B cell (primary cell): ENCODE data around the gene DGAT2L6. TPM values are rescaled to one million over a fixed set of nuclear protein-coding genes. Genes with fewer than 3 reads are reported as not detected.

Source experiments
- ATAC-seq: fragments of 200-7000 bp; cut with Tn5 transposase; one replicate; pipeline ENCODE4 v1.10.0; 2021; ENCODE audit warnings: low read depth, mild to moderate bottlenecking, moderate number of reproducible peaks, moderate library complexity
- CTCF ChIA-PET: fragments of 350-600 bp; sonication (Branson Sonifier 250); formaldehyde crosslinking; loops from one replicate; lab custom pipeline; 2021; ENCODE audit warnings: antibody characterized with exemption, inconsistent platforms; lab: Charles Lee
- POLR2A ChIA-PET: fragments of 350-600 bp; sonication (Branson Sonifier 250); formaldehyde crosslinking; loops from one replicate; lab custom pipeline; 2021; ENCODE audit warnings: antibody characterized with exemption; lab: Charles Lee
- DNase-seq: peaks from one replicate; pipeline ENCODE4 v3.0.0; 2013
- H2AFZ ChIP-seq: 2 replicates; pipeline ENCODE4 v1.6.1; 2012; ENCODE audit warnings: mild to moderate bottlenecking, low read depth, low read length; ENCODE audit not compliant: insufficient read depth, poor library complexity, severe bottlenecking
- H3K27ac ChIP-seq, 2 donors: 1 replicate in 1 of 2; 2 replicates in 1 of 2; pipeline ENCODE4 v1.5.1; 2012 to 2013; ENCODE audit warnings: low read length in 2 of 2, mild to moderate bottlenecking in 2 of 2, moderate library complexity in 1 of 2
- H3K27me3 ChIP-seq, 4 experiments: fragments of 200-600 bp in 1 of 4; sonication (generic) in 1 of 4; replicated peaks in 1 of 4; 1 replicate in 2 of 4; 2 replicates in 2 of 4; pipeline versions ENCODE4 v1.6.1 to v1.7.0; 2013 to 2016; ENCODE audit warnings: low read length in 3 of 4, mild to moderate bottlenecking in 2 of 4, mixed read lengths in 1 of 4, moderate library complexity in 1 of 4; ENCODE audit not compliant: insufficient read depth in 4 of 4, control insufficient read depth in 3 of 4; ENCODE audit errors: control extremely low read depth in 1 of 4
- H3K36me3 ChIP-seq, 2 experiments: replicated peaks in 1 of 2; 1 replicate in 1 of 2; 2 replicates in 1 of 2; pipeline versions ENCODE4 v1.6.1 to v1.7.1; 2013; ENCODE audit warnings: low read length in 1 of 2; ENCODE audit not compliant: insufficient read depth in 2 of 2, control insufficient read depth in 1 of 2; ENCODE audit errors: control extremely low read depth in 1 of 2, extremely low read depth in 1 of 2
- H3K4me1 ChIP-seq, 2 donors: fragments of 200-600 bp in 1 of 2; sonication (generic) in 1 of 2; 1 replicate in 1 of 2; 2 replicates in 1 of 2; pipeline versions ENCODE4 v1.5.1 to v1.6.1; 2013 to 2017; ENCODE audit warnings: low read length in 2 of 2; ENCODE audit not compliant: control insufficient read depth in 2 of 2, insufficient read depth in 2 of 2
- H3K4me2 ChIP-seq: replicated peaks from 2 replicates; pipeline ENCODE3; 2012; ENCODE audit warnings: mild to moderate bottlenecking, low read depth, low read length; ENCODE audit not compliant: poor library complexity, severe bottlenecking
- H3K4me3 ChIP-seq, 5 experiments: fragments of 200-600 bp in 1 of 5; sonication (generic) in 1 of 5; 1 replicate in 3 of 5; 2 replicates in 2 of 5; pipeline versions ENCODE4 v1.5.1 to v1.7.0; 2011 to 2016; ENCODE audit warnings: low read length in 4 of 5, mild to moderate bottlenecking in 4 of 5, low read depth in 2 of 5, control low read depth in 1 of 5, moderate library complexity in 1 of 5; ENCODE audit not compliant: insufficient read depth in 1 of 5; ENCODE audit errors: control extremely low read depth in 1 of 5, extremely low read depth in 1 of 5
- H3K79me2 ChIP-seq: fragments of 200-600 bp; sonication (generic); one replicate; pipeline ENCODE4 v1.6.0; 2016; ENCODE audit warnings: low read length; ENCODE audit not compliant: control insufficient read depth, insufficient read depth
- H3K9ac ChIP-seq: fragments of 200-600 bp; sonication (generic); 2 replicates; pipeline ENCODE4 v1.6.1; 2017; ENCODE audit warnings: mild to moderate bottlenecking, low read length, moderate library complexity
- H3K9me3 ChIP-seq, 3 donors: one replicate each; pipeline versions ENCODE4 v1.6.1 to v1.7.1; 2013; ENCODE audit warnings: low read length in 2 of 3; ENCODE audit not compliant: control insufficient read depth in 2 of 3, insufficient read depth in 1 of 3; ENCODE audit errors: control extremely low read depth in 1 of 3
- H4K20me1 ChIP-seq: 2 replicates; pipeline ENCODE4 v1.6.0; 2012; ENCODE audit warnings: mild to moderate bottlenecking, low read length; ENCODE audit not compliant: insufficient read depth, control insufficient read depth, poor library complexity, severe bottlenecking
- H3K27ac Mint-ChIP-seq: one replicate; pipeline ENCODE4 v1.8.0; 2021; ENCODE audit warnings: mixed read lengths
- H3K27me3 Mint-ChIP-seq: one replicate; pipeline ENCODE4 v1.8.0; 2021; ENCODE audit warnings: mixed read lengths
- H3K4me1 Mint-ChIP-seq: one replicate; pipeline ENCODE4 v1.8.0; 2021; ENCODE audit warnings: mixed read lengths
- H3K4me3 Mint-ChIP-seq: one replicate; pipeline ENCODE4 v1.8.0; 2021; ENCODE audit warnings: mixed read lengths
- H3K9me3 Mint-ChIP-seq: one replicate; pipeline ENCODE4 v1.8.0; 2022; ENCODE audit warnings: mixed read lengths; ENCODE audit not compliant: insufficient read depth
- CTCF ChIP-seq: fragments of 200-600 bp; IDR thresholded peaks from one replicate; pipeline ENCODE4 v1.8.0; 2022; ENCODE audit warnings: antibody characterized with exemption, mild to moderate bottlenecking
- EZH2 ChIP-seq: IDR thresholded peaks from 2 replicates; pipeline ENCODE4 v1.6.1; 2012; ENCODE audit warnings: borderline replicate concordance, low read depth, mild to moderate bottlenecking, moderate library complexity, low read length; ENCODE audit not compliant: insufficient read depth, poor library complexity, severe bottlenecking
- WGBS: methylation state at CpG from one replicate; pipeline ENCODE4 v1.1.5; 2013; ENCODE audit warnings: missing lambda C conversion rate; ENCODE audit not compliant: insufficient coverage; 5-methylcytosine and 5-hydroxymethylcytosine counted together
- intact Hi-C: fragments of 100-400 bp; cut with micrococcal nuclease; formaldehyde crosslinking; loops from one replicate; pipeline ENCODE4 v1.10.0; 2022
- polyA plus RNA-seq: library from polyadenylated mRNA; depleted of rRNA; stranded (reverse); fragments of >200 nt; gene quantifications from 2 replicates; pipeline ENCODE4 v1.2.3, GENCODE V29; 2012
- total RNA-seq, 2 donors: library from RNA; stranded (reverse); fragments of 120-200 nt in 1 of 2; gene quantifications; 1 replicate in 1 of 2; 2 replicates in 1 of 2; pipeline versions ENCODE4 v1.2.3 to v1.2.4, GENCODE V29; 2013 to 2022

The DGAT2L6 gene
- total and polyA plus RNA-seq, 2 donors (not counting 1 experiment from before 2014, with no cell fraction given), result not detected

DNA sequence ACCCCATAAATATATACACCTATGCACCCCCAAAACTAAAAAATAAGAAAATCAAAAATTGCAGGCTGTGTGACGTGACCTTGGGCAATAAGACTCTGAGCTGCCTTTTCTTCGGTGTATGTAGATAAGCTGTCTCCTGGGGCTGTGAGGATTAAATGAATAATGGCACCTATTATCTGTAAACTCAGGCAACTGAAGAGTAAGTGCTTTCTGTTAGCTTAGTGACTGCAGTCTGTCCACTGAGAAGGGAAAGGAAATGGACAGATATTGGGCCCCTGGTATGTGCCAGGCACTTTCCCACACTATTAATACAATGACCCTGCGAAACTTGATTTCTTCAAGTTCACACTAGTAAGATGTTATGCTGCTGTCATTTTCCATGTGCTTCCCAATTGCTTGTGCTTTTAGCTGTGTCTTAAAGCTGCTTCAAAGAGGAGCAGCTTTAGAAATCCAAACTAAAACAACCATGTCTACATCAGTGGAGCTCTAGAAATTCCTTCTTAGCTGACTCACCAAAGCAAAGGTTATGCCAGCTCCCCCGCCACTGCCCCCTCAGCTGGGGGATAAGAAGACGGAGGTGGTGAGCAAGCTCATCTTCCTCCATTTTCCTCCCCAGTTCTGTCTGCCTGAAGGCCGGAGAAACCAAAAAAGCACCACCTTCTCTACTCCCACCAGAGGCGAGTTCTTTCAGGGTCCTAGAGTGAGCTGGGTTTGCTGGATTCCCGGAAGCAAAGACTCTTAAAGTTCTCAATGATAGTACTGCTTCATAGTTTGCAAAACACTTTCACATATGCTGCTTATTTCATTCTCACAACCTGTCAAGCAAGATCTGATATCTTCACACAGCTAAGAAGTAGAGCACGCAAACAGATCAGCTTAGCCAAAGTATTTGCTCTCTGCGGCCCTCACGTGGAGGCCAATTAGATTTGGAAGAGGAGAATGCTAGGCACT, 8.8 kb upstream of the DGAT2L6 start:
- Histone ChIP-seq H2AFZ (no peak overlapping the region), H3K36me3 (no peaks in the 10 kb centered on the region), H4K20me1 (no peaks in the 10 kb centered on the region), H3K4me3 (no peak overlapping the region), H3K4me1 (no peaks in the 10 kb centered on the region), H3K27ac (no peak overlapping the region), H3K9me3 (no peaks in the 10 kb centered on the region), H3K27me3 (no peaks in the 10 kb centered on the region), H3K9ac (no peak overlapping the region), H3K4me2 (no peak overlapping the region), H3K79me2 (no peaks in the 10 kb centered on the region)
- no peaks in the 10 kb centered on the region for H3K27me3 Mint-ChIP-seq
- no peak overlapping the region for H3K4me3 Mint-ChIP-seq
- POLR2A ChIA-PET, result no interaction called here
- H3K9me3 Mint-ChIP-seq, result no peaks in the 10 kb centered on the region
- 100% methylated on average over 1 of the region's 11 CpGs for WGBS
- ATAC-seq (no peak), DNase-seq (no peak)
- no peak overlapping the region for H3K27ac Mint-ChIP-seq
- H3K4me1 Mint-ChIP-seq, result no peaks in the 10 kb centered on the region
- CTCF ChIA-PET, result no interaction called here
- intact Hi-C loops, result no loop called here
- TF ChIP-seq CTCF, result no peak
- TF ChIP-seq EZH2, result no peak

- Histone ChIP-seq H3K9me3 (no peaks in the 10 kb centered on the region), H2AFZ (no peak overlapping the region), H3K36me3 (no peaks in the 10 kb centered on the region), H3K27me3 (no peaks in the 10 kb centered on the region), H3K27ac (no peak overlapping the region), H4K20me1 (no peaks in the 10 kb centered on the region), H3K79me2 (no peaks in the 10 kb centered on the region), H3K4me2 (no peak overlapping the region), H3K9ac (no peak overlapping the region), H3K4me1 (no peaks in the 10 kb centered on the region), H3K4me3 (no peak overlapping the region)
- Mint-ChIP-seq H3K4me3 (no peak overlapping the region), H3K4me1 (no peaks in the 10 kb centered on the region), H3K9me3 (no peaks in the 10 kb centered on the region), H3K27ac (no peak overlapping the region), H3K27me3 (no peaks in the 10 kb centered on the region)
- intact Hi-C loops, result no loop called here
- ATAC-seq (no peak), DNase-seq (no peak)
- 100% methylated on average over 1 of the region's 7 CpGs for WGBS
- CTCF ChIA-PET, result no interaction called here
- no peak for TF ChIP-seq EZH2
- TF ChIP-seq CTCF, result no peak
- POLR2A ChIA-PET, result no interaction called here
Observed at GRCh38 chrX:70169281-70169680, 8.0 kb upstream of the DGAT2L6 start.
